GM18861 (cell line): ENCODE measurements around the gene PIP5K1B.

Experiments
- ATAC-seq: cut with Tn5 transposase; IDR thresholded peaks from one replicate; pipeline ENCODE4 v1.9.1; 2021; ENCODE audit not compliant: unreplicated experiment

PIP5K1B gene

DNA sequence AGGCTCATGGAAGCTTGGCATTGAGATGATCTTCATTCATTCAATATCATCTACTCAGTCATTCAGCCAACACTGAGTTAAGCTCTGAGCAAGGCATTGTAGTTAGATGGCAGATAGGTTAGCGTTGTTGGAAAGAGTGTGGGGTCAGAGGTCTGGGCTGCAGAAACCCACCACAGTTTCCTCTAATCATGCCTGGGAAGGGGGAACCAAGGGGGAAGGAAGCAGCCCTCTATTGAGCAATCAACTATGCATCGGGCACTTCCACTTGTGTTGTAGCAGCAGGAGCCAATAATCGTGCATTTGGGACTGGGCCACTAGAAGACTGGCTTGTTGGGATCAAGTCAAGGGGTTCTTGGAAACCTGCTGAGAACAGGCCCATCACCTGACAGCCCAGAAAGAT is 139.1 kb downstream of the PIP5K1B start:
- ATAC-seq, result no peak

DNA sequence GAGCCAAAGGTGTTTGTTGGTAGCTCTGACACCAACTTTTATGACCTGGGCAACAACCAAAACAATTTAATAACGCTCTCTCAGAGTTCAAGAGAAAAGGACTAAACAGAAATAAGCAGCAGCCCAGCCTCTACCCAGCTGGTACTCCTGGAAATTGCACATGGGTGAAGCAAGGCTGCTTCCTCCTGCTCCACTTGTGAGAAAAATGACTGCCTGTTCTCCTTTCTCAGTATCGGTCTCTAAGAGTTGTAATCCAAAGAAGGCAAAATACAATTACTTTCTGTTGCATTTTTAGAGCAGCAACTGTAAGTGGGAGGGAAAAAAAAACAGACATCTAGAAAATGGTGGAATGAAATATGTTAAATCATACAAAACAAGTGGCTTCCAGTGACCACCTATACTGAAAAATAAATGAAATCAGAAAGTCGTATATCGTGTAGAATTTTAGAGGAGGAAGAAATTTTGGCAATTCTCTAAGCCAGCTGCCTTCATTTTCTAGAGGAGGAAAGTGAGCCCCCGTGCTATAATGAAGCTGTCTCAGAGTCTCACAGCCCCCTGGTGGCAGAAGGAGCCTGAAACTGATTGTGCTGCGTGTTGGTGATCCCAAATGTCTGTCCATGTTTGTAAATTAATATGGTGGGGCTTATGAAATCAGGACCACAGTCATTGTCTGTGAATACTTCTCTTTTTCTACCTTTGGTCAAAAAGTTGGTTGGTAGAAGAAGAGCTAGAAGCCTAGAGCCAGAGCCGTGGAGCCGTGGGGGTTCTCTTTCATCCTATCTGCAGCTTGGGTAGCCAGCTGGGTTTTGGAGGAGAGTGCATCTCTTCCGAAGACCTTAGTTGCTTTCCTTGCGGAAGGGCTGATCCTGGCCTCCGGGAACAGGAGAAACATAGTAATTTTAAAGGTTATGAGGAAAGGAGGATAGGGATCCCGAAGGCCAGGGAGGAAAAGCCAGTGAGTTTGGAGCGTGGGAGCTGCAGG is 139.9 kb downstream of the PIP5K1B start:
- ATAC-seq, result no peak

DNA sequence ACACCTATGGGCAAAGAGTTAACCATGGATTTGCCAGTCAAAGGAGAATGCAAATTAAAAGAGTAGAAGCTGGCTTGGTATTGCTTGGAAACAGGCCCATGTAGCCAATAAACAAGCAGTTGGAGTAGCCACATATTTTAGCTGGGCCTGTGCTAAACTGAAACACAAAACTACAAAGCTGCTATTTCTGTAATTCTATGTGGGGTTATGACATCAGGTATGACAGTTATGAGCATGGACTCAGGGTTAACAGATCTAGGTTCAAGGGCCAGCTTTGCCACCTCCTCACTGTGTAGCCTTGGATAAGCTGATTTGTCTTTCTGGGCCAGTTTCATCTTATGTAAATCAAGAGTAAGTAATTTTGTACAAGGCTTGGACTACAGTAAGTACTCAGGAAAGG is 142.7 kb downstream of the PIP5K1B start:
- ATAC-seq, result no peak

GRCh38 chr9:68851657-68852056 is 146.6 kb downstream of the PIP5K1B start:
- no peak for ATAC-seq

- no peak for ATAC-seq
Observed at GRCh38 chr9:68852941-68853340, 147.9 kb downstream of the PIP5K1B start.

GRCh38 chr9:68859347-68859746 is 154.3 kb downstream of the PIP5K1B start:
- no peak for ATAC-seq

GRCh38 chr9:68860419-68860818 is 155.4 kb downstream of the PIP5K1B start:
- ATAC-seq, result no peak

- no peak for ATAC-seq
Observed at GRCh38 chr9:68861436-68861835, 156.4 kb downstream of the PIP5K1B start.

DNA sequence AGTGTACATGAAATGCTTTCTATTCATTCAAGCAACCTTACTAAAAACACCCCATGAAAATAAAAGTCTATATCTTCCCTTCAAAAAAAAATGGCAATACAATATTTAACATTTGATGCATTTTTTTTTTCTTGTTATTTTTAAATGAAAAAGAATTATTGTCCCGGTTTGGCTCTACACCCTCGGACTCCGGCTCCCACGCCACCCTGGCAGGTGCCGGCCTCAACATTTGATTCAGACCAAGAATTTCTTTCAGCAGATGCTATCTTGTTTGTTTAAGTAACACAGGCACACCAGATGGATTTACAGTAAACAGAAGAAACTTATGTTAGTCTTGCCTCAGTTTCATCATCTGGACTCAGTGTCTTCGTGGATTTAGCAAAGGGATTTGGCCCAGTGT is 162.0 kb downstream of the PIP5K1B start:
- ATAC-seq, result no peak

DNA sequence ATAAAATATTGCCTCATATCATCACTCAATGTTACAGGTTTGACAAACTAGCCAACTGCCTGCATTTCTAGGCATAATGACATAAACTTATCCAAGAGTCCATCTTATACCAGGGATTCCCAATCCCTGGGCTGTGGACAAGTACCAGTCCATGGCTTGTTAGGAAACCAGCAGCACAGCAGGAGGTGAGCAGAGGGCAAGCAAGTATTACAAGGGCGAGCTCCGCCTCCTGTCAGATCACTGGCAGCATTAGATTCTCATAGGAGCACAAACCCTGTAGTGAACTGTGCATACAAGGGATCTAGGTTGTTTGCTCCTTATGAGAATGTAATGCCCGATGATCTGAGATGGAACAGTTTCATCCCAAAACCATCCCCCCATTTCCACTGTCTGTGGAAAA is 164.0 kb downstream of the PIP5K1B start:
- no peak for ATAC-seq

DNA sequence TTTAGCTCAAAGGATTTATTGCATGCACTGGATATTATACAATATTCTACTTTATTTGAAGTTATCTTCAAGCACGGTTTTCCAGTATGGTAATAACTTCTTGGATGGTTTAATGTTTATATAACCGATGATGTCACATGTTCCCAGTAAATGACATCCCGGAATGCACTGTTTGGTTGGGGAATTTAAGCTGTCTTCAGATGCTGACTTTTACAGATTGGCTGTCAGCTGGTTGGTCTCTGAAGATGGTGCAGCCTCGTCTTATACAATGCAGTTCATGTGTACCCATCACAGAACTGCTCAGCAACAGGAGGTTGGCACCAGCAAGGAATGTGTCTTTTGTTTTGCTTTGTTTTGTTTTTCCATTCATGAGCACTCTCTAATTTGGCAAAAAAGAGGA is 165.0 kb downstream of the PIP5K1B start:
- no peak for ATAC-seq

DNA sequence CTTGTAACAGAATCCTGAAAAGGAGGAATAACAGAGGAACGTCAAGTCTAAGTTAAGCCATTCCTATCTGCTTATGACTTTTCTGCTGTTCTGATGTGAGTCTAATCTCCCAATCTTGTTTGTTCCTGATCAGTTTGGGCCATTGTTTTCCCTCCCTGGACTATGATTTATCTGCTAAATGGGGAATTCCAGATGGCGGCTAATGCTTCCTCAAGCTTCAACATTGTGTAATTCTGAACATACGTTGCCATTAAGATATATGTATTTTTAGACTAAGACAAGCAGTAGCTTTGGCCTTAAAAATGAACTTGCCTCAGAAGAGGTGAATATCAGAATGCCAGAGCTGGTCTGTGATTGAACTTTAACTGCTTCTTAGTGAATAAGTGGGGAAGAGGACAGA is 166.2 kb downstream of the PIP5K1B start:
- ATAC-seq, result no peak

- ATAC-seq, result no peak
Observed at GRCh38 chr9:68872026-68872501, 167.0 kb downstream of the PIP5K1B start.

DNA sequence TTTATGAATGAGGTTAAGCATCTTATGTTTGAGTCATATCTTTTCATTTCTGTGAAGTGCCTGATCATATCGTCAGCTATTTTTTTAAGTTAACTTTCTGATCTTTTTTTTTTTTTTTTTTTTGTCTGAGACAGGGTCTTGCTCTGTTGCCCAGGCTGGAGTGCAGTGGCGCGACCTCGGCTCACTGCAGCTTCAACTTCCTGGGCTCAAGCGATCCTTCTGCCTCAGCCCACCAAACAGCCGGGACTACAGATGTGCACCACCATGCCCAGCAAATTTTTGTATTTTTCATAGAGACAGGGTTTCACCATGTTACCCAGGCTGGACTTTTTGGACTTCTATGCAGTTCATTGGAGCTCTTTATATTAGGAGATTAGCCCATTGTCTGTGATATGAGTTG is 168.1 kb downstream of the PIP5K1B start:
- ATAC-seq, result no peak

DNA sequence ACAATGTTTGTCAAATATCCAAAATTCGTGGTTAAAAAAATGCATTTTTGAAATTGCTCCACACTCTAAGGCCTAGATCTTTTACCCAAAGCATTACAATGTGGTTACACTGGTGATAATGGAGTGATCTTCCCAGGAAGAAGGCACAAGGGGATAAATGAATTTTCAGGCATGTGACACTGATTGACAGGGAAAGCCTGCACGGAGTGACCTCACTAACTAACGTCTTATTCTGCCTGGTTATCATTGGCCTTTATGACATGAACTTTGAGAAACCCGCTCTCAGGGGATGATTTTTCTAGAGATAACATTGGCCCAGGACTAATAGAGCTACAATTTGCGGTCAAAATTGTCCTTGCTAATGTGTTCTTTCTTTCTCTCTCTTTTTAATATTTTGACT is 171.2 kb downstream of the PIP5K1B start:
- no peak for ATAC-seq

DNA sequence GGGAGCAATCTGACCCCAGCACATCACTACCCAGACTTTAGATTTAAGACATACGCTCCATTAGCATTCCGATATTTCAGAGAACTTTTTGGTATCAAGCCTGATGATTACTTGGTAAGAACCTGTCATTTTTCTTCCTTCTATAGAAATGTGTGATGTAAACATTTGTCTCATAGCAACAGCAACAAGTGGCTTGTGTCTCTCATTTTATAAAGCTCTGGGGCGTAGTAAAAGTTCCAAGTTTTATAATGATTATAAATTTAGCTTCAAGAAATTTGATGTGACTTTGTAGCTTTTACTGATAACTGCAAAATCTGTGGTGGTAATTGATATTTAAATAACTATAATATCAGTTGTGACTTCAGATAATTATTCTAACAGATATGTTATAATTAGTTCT is 171.6 kb downstream of the PIP5K1B start:
- no peak for ATAC-seq

DNA sequence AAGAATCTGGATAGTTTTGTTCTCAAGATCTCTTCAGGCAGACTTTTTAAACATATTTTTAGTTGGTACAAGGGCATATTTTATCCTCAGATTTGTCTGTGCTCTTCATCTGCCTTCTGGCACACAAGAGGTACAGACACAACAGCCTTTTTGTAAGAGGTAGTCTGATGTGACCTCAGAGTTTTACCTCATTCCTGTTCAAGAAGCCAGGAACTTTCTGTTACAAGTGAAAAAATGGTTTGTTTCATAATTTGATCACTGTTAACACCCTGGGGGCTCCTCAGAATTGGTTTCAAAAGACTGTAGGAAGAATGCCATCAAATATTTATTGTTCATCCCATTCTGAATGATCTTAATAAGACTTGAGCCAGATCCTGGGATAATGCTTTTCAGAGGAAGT is 172.2 kb downstream of the PIP5K1B start:
- no peak for ATAC-seq

DNA sequence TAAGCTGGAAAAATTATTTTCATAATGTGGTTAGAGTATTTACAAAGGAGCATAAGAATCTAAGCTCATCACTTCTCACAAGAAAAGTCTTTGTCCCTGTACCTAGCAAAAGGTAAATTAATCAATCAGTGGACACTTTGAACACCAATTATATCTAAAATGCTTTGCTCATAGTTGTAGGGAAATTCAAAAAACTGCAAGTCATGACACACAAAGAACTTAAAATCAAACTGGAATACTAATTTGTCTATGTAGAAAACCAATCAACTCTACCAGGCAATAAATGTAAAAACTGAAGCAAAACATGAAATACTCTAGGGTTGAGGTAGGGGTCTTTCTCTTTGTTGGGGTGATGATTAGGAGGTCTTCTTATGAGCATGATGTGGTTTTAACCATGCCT is 173.4 kb downstream of the PIP5K1B start:
- no peak for ATAC-seq

GRCh38 chr9:68883224-68883623 is 178.2 kb downstream of the PIP5K1B start:
- ATAC-seq, result no peak

DNA sequence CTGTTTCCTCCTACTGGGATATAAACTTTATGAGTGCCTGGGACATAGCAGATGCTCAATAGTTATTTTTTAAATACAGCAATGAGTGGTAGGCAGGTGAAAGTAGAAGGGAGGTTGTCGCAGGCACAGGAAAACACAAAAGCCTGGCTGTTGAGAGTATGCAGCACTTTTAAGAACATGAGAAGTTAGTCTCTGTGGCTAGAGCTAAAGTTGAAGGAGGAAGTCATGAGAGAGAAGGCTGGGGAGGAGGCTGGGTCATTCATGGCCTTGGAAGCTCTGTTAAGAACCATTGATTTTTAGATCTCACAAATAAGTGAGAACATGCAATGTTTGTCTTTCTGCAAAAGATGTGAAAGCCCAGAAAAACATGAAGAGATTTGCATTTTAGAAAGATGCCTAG is 182.2 kb downstream of the PIP5K1B start:
- no peak for ATAC-seq

GRCh38 chr9:68894502-68894901 is 189.5 kb downstream of the PIP5K1B start:
- ATAC-seq, result no peak

GRCh38 chr9:68895741-68896478 is 190.9 kb downstream of the PIP5K1B start:
- ATAC-seq, result peak; percentile 95
